Muscle of leg (tissue), 11 donors: ENCODE data around the gene SLC8A1. TPM values are rescaled to one million over a fixed set of nuclear protein-coding genes. Genes with fewer than 3 reads are reported as not detected.

ENCODE experiments used
- DNase-seq: peaks from one replicate; pipeline ENCODE4 v3.0.0; 2013
- H3K27ac ChIP-seq: one replicate; pipeline ENCODE4 v1.5.1; 2013; ENCODE audit warnings: mild to moderate bottlenecking, low read length, control low read depth
- H3K27me3 ChIP-seq: one replicate; pipeline ENCODE4 v1.6.1; 2013; ENCODE audit warnings: low read length; ENCODE audit not compliant: control insufficient read depth, insufficient read depth
- H3K36me3 ChIP-seq: one replicate; pipeline ENCODE4 v1.6.1; 2013; ENCODE audit warnings: low read length; ENCODE audit not compliant: control insufficient read depth, insufficient read depth
- H3K4me1 ChIP-seq: one replicate; pipeline ENCODE4 v1.6.1; 2013; ENCODE audit warnings: low read length; ENCODE audit not compliant: control insufficient read depth, insufficient read depth
- H3K4me3 ChIP-seq: one replicate; pipeline ENCODE4 v1.5.1; 2013; ENCODE audit warnings: low read length, control low read depth
- H3K9me3 ChIP-seq: replicated peaks from 2 replicates; pipeline ENCODE4 v1.6.1; 2013; ENCODE audit warnings: low read depth, low read length; ENCODE audit not compliant: control insufficient read depth
- WGBS: methylation state at CpG from one replicate; pipeline ENCODE4 v1.1.5; 2013; ENCODE audit warnings: missing lambda C conversion rate; ENCODE audit not compliant: insufficient coverage; 5-methylcytosine and 5-hydroxymethylcytosine counted together
- polyA plus RNA-seq, 8 donors: library from polyadenylated mRNA; unstranded; fragments of 120-200 nt; gene quantifications; one replicate each; pipeline versions ENCODE4 v1.2.1 to v1.2.3, GENCODE V29; 2013; ENCODE audit warnings: inconsistent platforms in 1 of 8, low replicate concordance in 1 of 8; ENCODE audit not compliant: insufficient read length in 8 of 8, insufficient read depth in 1 of 8
- total RNA-seq: library from RNA; stranded (reverse); fragments of 120-200 nt; gene quantifications from one replicate; pipeline ENCODE4 v1.2.4, GENCODE V29; 2013

SLC8A1 gene
- total and polyA plus RNA-seq, 9 donors: 4.9 to 36.8 (median 8.9) TPM

DNA sequence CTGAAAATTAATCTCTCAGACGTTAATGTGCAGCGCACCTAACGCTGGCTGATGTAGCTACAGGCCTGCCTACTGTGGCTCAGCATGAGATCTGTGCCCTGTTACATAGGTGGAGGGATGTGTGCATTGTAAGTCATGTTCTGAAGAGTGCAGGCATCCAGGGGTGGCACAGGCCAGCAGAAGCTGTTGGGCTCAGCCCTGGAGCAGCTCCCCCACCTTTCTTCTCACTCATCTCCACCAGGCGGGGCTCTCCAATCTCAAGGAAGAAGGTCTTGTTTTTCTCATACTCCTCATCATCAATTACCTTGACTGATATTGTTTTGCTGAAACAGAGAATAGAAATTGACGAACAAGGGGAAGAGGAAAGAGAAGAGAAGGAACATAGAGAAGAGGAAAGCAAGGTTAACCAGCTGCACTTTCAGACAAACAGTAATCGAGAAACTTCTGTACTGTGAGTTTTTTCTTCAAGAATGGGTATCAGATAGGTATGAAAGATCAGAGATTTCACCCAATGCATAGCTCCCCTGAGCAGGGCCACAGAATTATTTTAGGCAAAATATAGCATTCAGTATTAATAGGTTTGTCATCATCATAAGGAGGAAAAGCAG lies 273.6 kb downstream of the SLC8A1 start:
- H3K27me3 ChIP-seq: no peaks in the 10 kb centered on the region
- no peak for DNase-seq
- no peak overlapping the region for H3K4me3 ChIP-seq
- H3K9me3 ChIP-seq: no peaks in the 10 kb centered on the region
- H3K4me1 ChIP-seq: no peaks in the 10 kb centered on the region
- WGBS: 94% methylated on average over 3 of the region's 6 CpGs
- H3K27ac ChIP-seq: no peak overlapping the region
- H3K36me3 ChIP-seq: no peaks in the 10 kb centered on the region

DNA sequence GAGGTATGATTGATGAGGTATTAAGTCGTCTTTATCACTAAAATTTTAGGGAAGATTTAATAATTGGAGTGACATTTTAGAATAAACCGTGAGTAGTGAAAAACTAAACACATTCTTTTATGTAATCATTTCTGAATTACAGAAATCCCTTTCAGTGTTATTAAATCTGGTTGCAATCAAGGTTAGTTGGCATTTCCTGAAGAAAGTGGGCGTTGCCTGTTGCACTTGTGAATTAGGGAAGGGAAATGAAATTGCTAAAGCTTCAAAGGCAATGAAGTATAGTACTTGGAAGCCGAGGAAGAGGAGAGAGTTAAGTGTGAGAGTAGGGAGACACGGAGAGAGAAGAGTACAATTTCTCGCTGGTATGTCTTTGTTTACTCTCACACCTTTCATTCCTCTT lies 274.5 kb downstream of the SLC8A1 start:
- H3K9me3 ChIP-seq: no peaks in the 10 kb centered on the region
- no peaks in the 10 kb centered on the region for H3K4me1 ChIP-seq
- no peak for DNase-seq
- no peak overlapping the region for H3K4me3 ChIP-seq
- H3K27ac ChIP-seq: no peak overlapping the region
- no peaks in the 10 kb centered on the region for H3K27me3 ChIP-seq
- 71% methylated on average over 1 of the region's 6 CpGs for WGBS
- H3K36me3 ChIP-seq: no peaks in the 10 kb centered on the region

DNA sequence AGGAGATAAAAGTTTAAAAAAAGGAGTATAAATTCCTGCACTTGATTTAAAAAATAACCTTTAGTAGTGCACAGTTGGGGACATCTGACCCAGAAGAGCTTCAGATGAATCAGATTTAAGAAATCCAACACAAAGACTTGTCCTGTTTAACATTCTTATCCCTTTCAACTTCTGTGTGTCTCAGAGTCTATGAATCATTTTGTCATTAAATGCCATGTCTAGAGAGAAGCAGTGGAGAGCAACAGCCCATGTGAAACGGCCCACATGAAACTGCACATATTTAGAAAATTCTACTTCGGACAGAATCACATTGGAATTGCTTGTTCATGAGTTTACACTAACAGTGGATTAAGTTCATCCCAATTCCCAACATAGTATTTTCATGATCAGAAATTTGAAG lies 278.6 kb downstream of the SLC8A1 start:
- Histone ChIP-seq H3K36me3 (no peaks in the 10 kb centered on the region), H3K4me3 (no peak overlapping the region), H3K4me1 (peaks cover 4% of the 10 kb centered on the region), H3K27me3 (no peaks in the 10 kb centered on the region), H3K27ac (no peak overlapping the region), H3K9me3 (no peaks in the 10 kb centered on the region)
- no peak for DNase-seq
- WGBS: no CpG with 5 or more reads among the region's 2 CpGs

DNA sequence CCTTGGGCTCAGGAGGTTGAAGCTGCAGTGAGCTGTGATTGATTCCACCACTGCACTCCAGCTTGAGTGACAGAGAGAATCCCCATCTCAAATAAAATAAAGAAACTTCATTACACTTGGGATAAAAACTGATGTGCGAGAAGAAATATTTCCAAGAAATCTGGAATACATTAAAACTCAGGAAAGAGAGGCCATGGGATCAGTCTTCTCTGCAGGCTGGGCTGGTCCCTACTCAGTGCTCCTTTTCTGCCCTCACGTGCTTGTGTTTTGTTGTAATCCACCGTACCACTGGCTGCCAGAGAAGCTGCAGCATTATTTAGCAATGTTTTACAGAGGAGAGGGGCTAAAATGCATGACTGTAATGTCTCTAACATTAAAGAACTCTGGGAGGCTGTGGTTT lies 282.0 kb downstream of the SLC8A1 start:
- 60% methylated on average over 1 of the region's 3 CpGs for WGBS
- DNase-seq: peak; percentile 57
- Histone ChIP-seq H3K36me3 (no peaks in the 10 kb centered on the region), H3K27ac (no peak overlapping the region), H3K4me1 (peaks cover 13% of the 10 kb centered on the region), H3K9me3 (no peaks in the 10 kb centered on the region), H3K4me3 (no peak overlapping the region), H3K27me3 (no peaks in the 10 kb centered on the region)

DNA sequence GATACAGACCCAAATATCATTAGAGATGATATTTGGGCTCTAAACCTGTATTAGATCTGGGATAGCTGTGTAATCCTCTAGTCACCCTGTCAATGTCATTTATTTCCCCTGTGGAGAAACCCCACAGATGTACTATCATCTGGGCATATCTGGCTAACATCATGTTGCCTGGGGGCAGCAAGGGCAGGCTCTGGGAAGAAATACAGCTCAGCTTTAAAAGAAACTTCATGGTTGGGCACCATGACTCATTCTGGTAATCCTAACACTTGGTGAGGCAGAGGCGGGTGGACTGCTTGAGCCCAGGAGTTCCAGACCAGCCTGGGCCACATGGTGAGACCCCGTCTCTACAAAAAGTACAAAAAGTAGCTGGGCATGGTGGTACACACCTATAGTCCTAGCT lies 282.5 kb downstream of the SLC8A1 start:
- Histone ChIP-seq H3K27me3 (no peaks in the 10 kb centered on the region), H3K4me3 (no peak overlapping the region), H3K27ac (peak overlapping the region; percentile 23), H3K36me3 (no peaks in the 10 kb centered on the region), H3K9me3 (no peaks in the 10 kb centered on the region), H3K4me1 (peaks cover 17% of the 10 kb centered on the region)
- DNase-seq: no peak
- 100% methylated on average over 1 of the region's 2 CpGs for WGBS

DNA sequence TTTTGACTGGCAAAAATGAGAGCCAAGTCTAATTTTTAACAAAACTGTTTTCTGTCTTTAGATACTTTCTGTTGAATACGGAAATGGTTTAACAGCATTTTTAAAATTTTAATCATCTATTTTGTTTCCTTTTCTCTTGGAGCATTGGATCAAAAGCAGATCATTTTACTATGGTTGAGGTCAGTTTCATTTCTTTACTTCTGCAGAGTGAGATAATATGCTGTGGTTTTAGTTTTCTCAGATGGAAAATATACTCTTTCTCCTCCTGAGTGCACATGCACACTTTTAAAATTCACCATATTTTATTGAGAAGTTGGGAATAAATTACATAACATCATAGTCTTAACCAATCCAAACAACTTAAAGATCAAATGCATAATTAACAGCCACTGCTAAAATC lies 283.3 kb downstream of the SLC8A1 start:
- H3K9me3 ChIP-seq: no peaks in the 10 kb centered on the region
- WGBS: no CpG with 5 or more reads among the region's 1 CpG
- no peaks in the 10 kb centered on the region for H3K36me3 ChIP-seq
- peak; percentile 35 for DNase-seq
- peaks cover 18% of the 10 kb centered on the region for H3K4me1 ChIP-seq
- peak overlapping the region; percentile 60 for H3K27ac ChIP-seq
- no peak overlapping the region for H3K4me3 ChIP-seq
- H3K27me3 ChIP-seq: no peaks in the 10 kb centered on the region

DNA sequence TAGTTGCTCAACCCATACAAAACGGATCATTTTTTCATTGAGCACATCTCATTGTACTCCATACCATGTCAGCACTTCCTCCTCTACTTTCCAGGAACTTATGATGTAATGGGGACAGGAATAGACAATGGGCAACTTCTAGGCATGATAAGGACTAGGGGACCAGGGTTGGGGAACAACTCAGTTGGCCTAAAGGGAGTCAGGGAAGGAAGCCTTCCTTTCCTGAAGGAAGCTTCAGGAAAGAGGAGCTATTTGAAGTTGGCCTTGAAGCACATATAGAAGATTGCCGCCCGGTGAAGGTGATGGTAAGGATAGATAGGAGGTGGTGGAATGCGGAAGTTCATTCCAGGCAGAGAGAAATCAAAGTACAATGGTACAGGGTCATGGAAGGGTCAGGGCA lies 283.9 kb downstream of the SLC8A1 start:
- Histone ChIP-seq H3K36me3 (no peaks in the 10 kb centered on the region), H3K27me3 (no peaks in the 10 kb centered on the region), H3K4me1 (peaks cover 18% of the 10 kb centered on the region), H3K9me3 (no peaks in the 10 kb centered on the region), H3K4me3 (no peak overlapping the region), H3K27ac (peak overlapping the region; percentile 60)
- WGBS: 90% methylated on average over 2 of the region's 4 CpGs
- peak; percentile 65 for DNase-seq

DNA sequence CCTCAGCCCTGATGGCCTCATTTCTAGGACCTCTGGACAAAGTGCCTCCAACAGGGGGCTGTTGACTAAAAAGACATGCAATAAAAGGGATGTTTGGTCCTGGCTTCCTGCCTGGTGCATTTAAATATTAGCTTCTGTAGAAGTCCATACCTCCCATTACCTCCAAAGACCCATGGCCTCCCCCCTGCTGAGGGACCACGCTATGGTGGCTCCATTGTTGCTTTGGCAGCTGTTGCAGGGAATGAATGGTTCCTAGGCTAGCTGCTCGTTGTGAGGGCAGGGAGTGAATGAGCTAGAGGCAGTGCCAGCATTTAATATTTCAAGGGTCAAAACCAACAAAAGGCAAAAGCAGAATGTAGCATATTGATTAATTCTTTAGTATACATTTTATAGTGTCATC lies 285.9 kb downstream of the SLC8A1 start:
- Histone ChIP-seq H3K27ac (no peak overlapping the region), H3K4me1 (peaks cover 18% of the 10 kb centered on the region), H3K4me3 (no peak overlapping the region), H3K36me3 (no peaks in the 10 kb centered on the region), H3K9me3 (no peaks in the 10 kb centered on the region), H3K27me3 (no peaks in the 10 kb centered on the region)
- DNase-seq: no peak
- WGBS: no CpG with 5 or more reads among the region's 2 CpGs

DNA sequence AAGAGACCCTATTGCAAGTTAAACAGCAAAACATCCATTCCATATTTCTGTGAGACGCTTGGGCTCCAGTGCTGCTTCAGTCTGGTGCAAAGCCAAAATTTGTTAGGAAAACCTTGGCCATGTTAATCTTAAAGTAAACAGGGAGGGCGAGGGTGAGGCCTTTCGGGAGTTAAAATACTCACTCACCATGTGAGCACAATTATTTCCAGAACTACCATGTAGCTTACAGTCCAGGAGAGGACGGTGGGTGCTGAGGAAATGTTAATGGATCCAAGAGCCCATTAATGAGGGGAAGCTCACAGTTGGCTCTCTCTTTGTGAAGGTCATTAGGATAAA lies 286.4 kb downstream of the SLC8A1 start:
- Histone ChIP-seq H3K4me3 (no peak overlapping the region), H3K27ac (peak overlapping the region; percentile 4), H3K27me3 (no peaks in the 10 kb centered on the region), H3K4me1 (peaks cover 18% of the 10 kb centered on the region), H3K9me3 (no peaks in the 10 kb centered on the region), H3K36me3 (no peaks in the 10 kb centered on the region)
- DNase-seq: no peak
- WGBS: 0% methylated on average over 1 of the region's 4 CpGs

DNA sequence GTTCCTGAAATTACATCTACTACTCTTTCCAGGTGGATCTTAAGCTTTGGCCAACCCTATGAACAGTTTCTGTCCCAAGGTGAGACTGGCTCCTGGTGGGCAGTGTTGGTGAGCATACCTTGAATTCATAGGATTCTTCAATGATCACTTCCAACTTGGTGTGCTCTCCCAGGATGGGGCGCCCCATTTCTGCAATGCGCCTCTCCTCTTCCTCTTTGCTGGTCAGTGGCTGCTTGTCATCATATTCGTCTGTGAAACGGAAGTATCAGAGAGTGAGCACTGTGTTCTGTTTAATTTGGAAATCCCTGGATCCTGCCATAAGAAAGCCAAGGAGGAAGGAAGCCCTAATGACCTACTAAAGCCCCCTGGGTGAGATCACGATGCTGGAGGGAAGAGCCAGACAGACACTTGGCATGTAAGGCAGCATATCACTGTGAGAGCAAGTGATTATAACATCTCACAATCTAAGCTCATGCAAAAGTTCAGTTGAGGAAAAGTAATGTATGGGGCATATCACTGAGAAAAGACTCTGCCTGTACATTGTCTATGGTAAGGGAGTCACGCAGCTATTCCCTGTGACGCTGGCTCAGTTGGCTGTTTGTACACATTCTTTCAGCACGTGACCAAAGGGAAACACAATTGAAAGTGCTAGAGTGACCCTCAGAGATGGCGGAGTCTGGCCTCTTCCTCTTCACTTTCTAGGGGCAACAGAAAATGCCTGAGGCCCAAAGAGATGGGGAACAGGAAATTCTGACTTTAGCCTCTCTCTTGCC lies 287.0 kb downstream of the SLC8A1 start:
- no peaks in the 10 kb centered on the region for H3K36me3 ChIP-seq
- peaks cover 18% of the 10 kb centered on the region for H3K4me1 ChIP-seq
- DNase-seq: peak; percentile 89
- peak overlapping the region; percentile 67 for H3K27ac ChIP-seq
- no peaks in the 10 kb centered on the region for H3K27me3 ChIP-seq
- H3K4me3 ChIP-seq: no peak overlapping the region
- WGBS: no CpG with 5 or more reads among the region's 9 CpGs
- H3K9me3 ChIP-seq: no peaks in the 10 kb centered on the region
